Adrenal gland (tissue), 12 donors: ENCODE data around the gene ANKRD33B. TPM values are rescaled to one million over a fixed set of nuclear protein-coding genes. Genes with fewer than 3 reads are reported as not detected.
"Not testable (repeated sequence)": the region's sequence is repeated elsewhere in the genome, so short reads cannot be mapped to it uniquely, and the experiment has no call there.

Experiments used
- DNase-seq, 7 donors: peaks; one replicate each; pipeline ENCODE4 v3.0.0-alpha.2; 2019 to 2020
- H3K27ac ChIP-seq, 5 donors: fragments of 200-600 bp; sonication (generic) in 4 of 5; 1 replicate in 3 of 5; 2 replicates in 2 of 5; pipeline versions ENCODE4 v1.5.1 to v1.8.0; 2016 to 2020; ENCODE audit warnings: mild to moderate bottlenecking in 1 of 5
- H3K27me3 ChIP-seq: fragments of 200-600 bp; 2 replicates; pipeline ENCODE4 v1.8.0; 2021
- H3K36me3 ChIP-seq, 2 donors: fragments of 200-600 bp; replicated peaks in 1 of 2; 1 replicate in 1 of 2; 2 replicates in 1 of 2; pipeline versions ENCODE4 v1.5.1 to v1.8.0; 2018 to 2022
- H3K4me1 ChIP-seq, 2 donors: fragments of 200-600 bp; replicated peaks in 1 of 2; 1 replicate in 1 of 2; 2 replicates in 1 of 2; pipeline versions ENCODE4 v1.5.1 to v1.8.0; 2018 to 2021
- H3K4me3 ChIP-seq, 4 donors: fragments of 200-600 bp; sonication (generic) in 3 of 4; one replicate each; pipeline ENCODE4 v1.5.1; 2016 to 2018
- H3K9me3 ChIP-seq, 3 donors: fragments of 200-600 bp; sonication (generic) in 1 of 3; replicated peaks in 1 of 3; 1 replicate in 2 of 3; 2 replicates in 1 of 3; pipeline versions ENCODE4 v1.5.1 to v1.8.0; 2016 to 2021
- POLR2A ChIP-seq, 2 donors: fragments of 450-650 bp; IDR thresholded peaks; one replicate each; pipeline ENCODE4 v1.6.1; 2017; ENCODE audit warnings: antibody characterized with exemption in 2 of 2, mild to moderate bottlenecking in 2 of 2, moderate library complexity in 1 of 2
- WGBS, 4 donors: extraction: QIAGEN DNeasy Blood & Tissue Kit in 2 of 4; methylation state at CpG; one replicate each; pipeline versions ENCODE4 v1.1.5 to v1.1.7; 2013 to 2017; 5-methylcytosine and 5-hydroxymethylcytosine counted together
- intact Hi-C, 2 donors: fragments of 100-400 bp; cut with DNase I; formaldehyde crosslinking; loops; one replicate each; pipeline versions ENCODE4 v1.14.1 to v1.15.0; 2022 to 2023
- polyA plus RNA-seq, 3 donors: library from polyadenylated mRNA; stranded (reverse); fragments of 200-250 nt in 2 of 3; fragments of 350-450 nt in 1 of 3; fragmentation: Illumina TruSeq in 1 of 3; extraction: RNeasy Lipid Tissue Mini Kit (QIAGEN cat#74804) in 1 of 3; gene quantifications; one replicate each; pipeline ENCODE4 v1.2.3, GENCODE V29; 2013 to 2014
- total RNA-seq, 9 donors: library from RNA; depleted of rRNA in 4 of 9; stranded (reverse); fragments of >200 nt in 4 of 9; fragments of 120-200 nt in 1 of 9; fragmentation: NEBNext Ultra II Directional in 1 of 9; extraction: Animal tissue kit (Norgen Biotek cat#: 25700) in 1 of 9; gene quantifications; one replicate each; pipeline versions ENCODE4 v1.1.0 to v1.2.4, GENCODE V29; 2013 to 2023
- TF ChIP-seq, protein P1 (sequence below), 6 experiments: fragments of 450-650 bp in 4 of 6; fragments of 200-600 bp in 2 of 6; sonication (generic) in 1 of 6; IDR thresholded peaks; 1 replicate in 5 of 6; 2 replicates in 1 of 6; pipeline versions ENCODE4 v1.5.1 to v1.8.0; 2016 to 2021; ENCODE audit warnings: antibody characterized with exemption in 6 of 6, mild to moderate bottlenecking in 2 of 6, moderate library complexity in 1 of 6
- donor health status: healthy with polysubstance abuse.
- donor health status: Bipolar disorder and iron deficiency.
- donor health status: DM: yes; HTN: yes; CAD: no.
- donor health status: DM: no; HTN: no; CAD: no.
- donor health status: DM: no; HTN: no; CAD: no.
- donor health status: DM: yes; HTN: yes; CAD: no.

The ANKRD33B gene
- total and polyA plus RNA-seq, 12 donors: 0.14 to 0.69 (median 0.23) TPM

DNA sequence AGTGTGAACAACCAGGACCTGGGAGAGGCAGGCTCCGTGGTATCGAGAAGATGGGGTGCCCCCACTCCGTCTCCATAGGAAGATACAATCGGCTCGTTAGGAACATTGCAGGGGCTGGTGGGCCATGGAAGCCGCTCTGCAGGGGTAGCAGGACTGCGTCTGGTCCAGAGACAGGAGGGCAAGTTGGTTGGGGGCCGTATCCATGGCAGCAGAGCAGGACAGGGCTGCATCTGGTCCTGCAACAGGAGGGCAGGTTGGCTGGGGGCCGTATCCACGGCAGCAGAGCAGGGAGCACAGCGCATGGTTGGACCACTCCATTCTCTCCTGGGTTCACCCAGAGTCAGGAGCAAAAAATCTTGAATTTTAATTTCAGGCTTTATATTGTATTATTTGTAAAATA lies 98.2 kb downstream of the ANKRD33B start:
- WGBS, 4 donors: 69 to 87% (median 81%) methylated on average over 5 to 11 of the region's 11 CpGs
- Histone ChIP-seq H3K4me3 (no peak overlapping the region), H3K4me1 (no peaks in the 10 kb centered on the region), H3K27ac (no peak overlapping the region), H3K36me3 (no peaks in the 10 kb centered on the region), H3K9me3 (no peaks in the 10 kb centered on the region), H3K27me3 (no peaks in the 10 kb centered on the region)
- TF ChIP-seq POLR2A (IDR thresholded peaks at IDR 0.05): no peak
- TF ChIP-seq, protein P1, sequence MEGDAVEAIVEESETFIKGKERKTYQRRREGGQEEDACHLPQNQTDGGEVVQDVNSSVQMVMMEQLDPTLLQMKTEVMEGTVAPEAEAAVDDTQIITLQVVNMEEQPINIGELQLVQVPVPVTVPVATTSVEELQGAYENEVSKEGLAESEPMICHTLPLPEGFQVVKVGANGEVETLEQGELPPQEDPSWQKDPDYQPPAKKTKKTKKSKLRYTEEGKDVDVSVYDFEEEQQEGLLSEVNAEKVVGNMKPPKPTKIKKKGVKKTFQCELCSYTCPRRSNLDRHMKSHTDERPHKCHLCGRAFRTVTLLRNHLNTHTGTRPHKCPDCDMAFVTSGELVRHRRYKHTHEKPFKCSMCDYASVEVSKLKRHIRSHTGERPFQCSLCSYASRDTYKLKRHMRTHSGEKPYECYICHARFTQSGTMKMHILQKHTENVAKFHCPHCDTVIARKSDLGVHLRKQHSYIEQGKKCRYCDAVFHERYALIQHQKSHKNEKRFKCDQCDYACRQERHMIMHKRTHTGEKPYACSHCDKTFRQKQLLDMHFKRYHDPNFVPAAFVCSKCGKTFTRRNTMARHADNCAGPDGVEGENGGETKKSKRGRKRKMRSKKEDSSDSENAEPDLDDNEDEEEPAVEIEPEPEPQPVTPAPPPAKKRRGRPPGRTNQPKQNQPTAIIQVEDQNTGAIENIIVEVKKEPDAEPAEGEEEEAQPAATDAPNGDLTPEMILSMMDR (IDR thresholded peaks at IDR 0.05): no peak
- no peak for DNase-seq
- intact Hi-C loops: no loop called here

DNA sequence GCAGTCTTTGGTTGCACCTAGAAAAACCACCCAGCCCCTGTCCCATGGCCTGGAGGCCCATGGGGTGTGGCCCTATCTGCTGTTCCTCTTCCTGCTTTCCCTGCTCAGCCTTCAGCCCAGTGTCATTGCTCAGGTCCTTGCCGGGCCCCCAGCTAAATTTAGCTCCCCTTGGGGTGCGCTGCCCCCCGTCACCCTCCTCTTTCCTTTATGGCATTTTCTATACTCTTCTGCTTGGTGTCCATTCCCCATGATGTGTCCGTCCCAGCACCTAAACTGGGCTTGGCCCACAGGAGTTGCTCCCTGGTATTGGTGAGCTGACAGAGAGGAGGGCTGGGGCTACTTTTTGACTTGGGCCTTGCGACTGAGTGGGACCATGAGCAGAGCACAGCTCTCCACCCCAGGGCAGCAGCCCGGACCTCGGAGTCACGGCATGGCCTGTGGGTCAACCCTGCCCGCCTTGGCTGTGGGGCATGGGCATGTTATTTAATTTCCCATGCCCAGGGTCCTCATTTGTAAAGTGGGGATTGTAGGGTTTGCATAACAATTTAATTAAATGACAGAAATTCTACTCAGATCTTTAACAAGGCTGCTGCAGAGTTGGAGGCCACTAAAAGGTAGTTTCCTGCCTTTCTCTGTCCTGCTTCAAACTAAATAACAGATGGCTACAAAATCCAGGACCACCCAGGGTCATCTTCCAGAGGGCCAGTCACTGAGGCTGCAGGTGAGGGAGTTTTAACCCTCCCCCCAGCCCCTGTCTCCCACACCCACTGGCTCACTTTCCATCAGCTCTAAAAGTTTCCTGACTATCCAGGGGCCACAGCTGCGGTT lies 99.0 kb downstream of the ANKRD33B start:
- H3K27ac ChIP-seq: no peak overlapping the region
- DNase-seq: no peak
- no peak overlapping the region for H3K4me3 ChIP-seq
- intact Hi-C loops: no loop called here
- H3K27me3 ChIP-seq: no peaks in the 10 kb centered on the region
- H3K36me3 ChIP-seq: no peaks in the 10 kb centered on the region
- no peaks in the 10 kb centered on the region for H3K4me1 ChIP-seq
- 77 to 87% (median 82%) methylated on average over 7 to 10 of the region's 10 CpGs for WGBS, 4 donors
- H3K9me3 ChIP-seq: no peaks in the 10 kb centered on the region
- TF ChIP-seq, protein P1 (IDR thresholded peaks at IDR 0.05): no peak
- TF ChIP-seq POLR2A (IDR thresholded peaks at IDR 0.05): no peak

DNA sequence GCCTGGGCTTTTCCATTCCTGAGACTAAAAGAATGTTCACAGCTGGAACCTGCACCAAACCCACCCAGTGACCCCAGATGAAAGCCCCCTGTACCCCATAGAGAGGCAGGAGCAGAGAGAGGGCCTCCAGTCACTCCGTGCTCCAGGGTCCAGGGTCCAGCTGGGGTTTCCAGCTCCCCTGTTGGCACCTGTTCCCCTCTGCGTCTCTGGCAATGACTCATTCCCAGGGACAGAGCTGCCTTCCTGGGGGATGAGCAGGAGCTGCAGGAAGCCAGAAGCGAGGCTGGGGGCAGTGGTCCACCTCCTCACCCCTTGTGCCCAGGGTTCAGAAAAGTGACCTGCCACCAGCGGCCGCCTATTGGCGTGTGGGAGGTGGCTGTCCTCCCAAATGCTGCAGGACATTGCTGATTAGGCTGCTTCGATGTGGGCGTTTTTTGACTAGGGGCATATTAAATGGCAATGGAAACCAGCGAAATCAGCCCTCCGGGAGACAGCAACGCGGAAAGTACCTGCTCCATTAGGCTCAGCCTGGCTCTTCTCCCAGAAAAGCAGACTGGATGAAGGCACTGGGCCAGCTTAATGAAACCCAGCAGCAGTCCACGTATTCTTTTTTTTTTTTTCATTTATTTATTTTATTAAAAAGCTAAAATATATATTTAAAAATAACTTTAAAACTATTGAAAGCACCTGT lies 99.8 kb downstream of the ANKRD33B start:
- H3K36me3 ChIP-seq: no peaks in the 10 kb centered on the region
- intact Hi-C loops: no loop called here
- H3K27ac ChIP-seq: no peak overlapping the region
- 45 to 59% (median 55%) methylated on average over 8 to 13 of the region's 13 CpGs for WGBS, 4 donors
- H3K27me3 ChIP-seq: no peaks in the 10 kb centered on the region
- H3K4me3 ChIP-seq: no peak overlapping the region
- TF ChIP-seq POLR2A (IDR thresholded peaks at IDR 0.05): no peak
- TF ChIP-seq, protein P1 (IDR thresholded peaks at IDR 0.05): no peak
- no peaks in the 10 kb centered on the region for H3K9me3 ChIP-seq
- no peaks in the 10 kb centered on the region for H3K4me1 ChIP-seq
- peak in 2 of 7 donors; percentile 29 to 67 for DNase-seq

DNA sequence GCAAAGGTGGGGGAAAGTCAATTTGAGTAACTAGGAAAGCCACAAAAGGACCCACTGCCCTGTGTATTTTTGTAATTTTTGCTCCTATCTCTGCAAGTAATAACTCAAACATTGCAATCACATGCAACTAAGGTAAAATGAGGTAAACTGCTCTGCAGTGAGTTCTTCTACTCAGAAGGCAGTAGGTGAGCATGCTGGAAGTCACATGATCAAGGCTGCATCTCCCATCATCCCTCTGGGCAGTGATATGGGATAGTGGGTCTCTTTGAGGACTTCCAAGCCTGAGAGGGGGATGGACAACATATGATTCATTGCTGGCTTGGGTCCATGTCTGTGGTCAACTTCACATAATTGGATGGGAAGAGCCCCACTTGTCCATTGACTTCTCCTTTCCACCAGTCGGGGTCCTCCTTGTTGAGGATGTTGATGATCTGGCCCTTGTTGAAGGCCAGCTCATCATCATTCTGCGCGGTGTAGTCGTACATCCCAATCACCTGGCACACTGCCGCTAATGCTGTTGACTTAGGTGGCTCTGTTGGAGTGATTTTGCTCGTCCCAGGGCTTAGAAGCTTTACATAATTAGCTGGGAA lies 100.4 kb downstream of the ANKRD33B start:
- H3K4me3 ChIP-seq, DNase-seq, H3K36me3 ChIP-seq, H3K27ac ChIP-seq, H3K4me1 ChIP-seq, H3K9me3 ChIP-seq, H3K27me3 ChIP-seq, intact Hi-C loops: not testable (repeated sequence)
- 83 to 88% (median 86%) methylated on average over 6 of the region's 6 CpGs for WGBS, 4 donors
